SK-N-SH (cell line): ENCODE measurements around the gene DNAJC13.

ENCODE experiments used
- CTCF ChIP-seq: fragments of 200-600 bp; sonication (generic); IDR thresholded peaks from 2 replicates; pipeline ENCODE4 v1.6.1; 2017; ENCODE audit warnings: antibody characterized with exemption, mild to moderate bottlenecking, moderate library complexity
- EZH2phosphoT487 ChIP-seq: fragments of 200-600 bp; sonication (generic); IDR thresholded peaks from 2 replicates; pipeline ENCODE4 v1.6.1; 2017; ENCODE audit warnings: low read depth, mixed run types, mild to moderate bottlenecking, antibody characterized with exemption, moderate library complexity, borderline replicate concordance
- FOXM1 ChIP-seq: IDR thresholded peaks from 2 replicates; pipeline ENCODE4 v1.4.0; 2012; ENCODE audit warnings: low read depth, mild to moderate bottlenecking
- MAX ChIP-seq: IDR thresholded peaks from 2 replicates; pipeline ENCODE4 v1.4.0; 2012; ENCODE audit warnings: low read depth
- MEF2A ChIP-seq: IDR thresholded peaks from 2 replicates; pipeline ENCODE4 v1.4.0; 2012; ENCODE audit warnings: low read depth, borderline replicate concordance
- POLR2AphosphoS5 ChIP-seq: IDR thresholded peaks from 2 replicates; pipeline ENCODE4 v1.6.1; 2012; ENCODE audit warnings: low read depth, low read length
- RAD21 ChIP-seq: IDR thresholded peaks from 2 replicates; pipeline ENCODE4 v1.6.1; 2012; ENCODE audit warnings: mild to moderate bottlenecking, low read length
- RCOR1 ChIP-seq: fragments of 150-350 bp; IDR thresholded peaks from 2 replicates; pipeline ENCODE4 v1.6.1; 2017; ENCODE audit warnings: antibody characterized with exemption, low read length
- SMC3 ChIP-seq: IDR thresholded peaks from 2 replicates; pipeline ENCODE4 v1.6.1; 2012; ENCODE audit warnings: low read depth, low read length, improper control_type of control experiment
- TAF1 ChIP-seq: IDR thresholded peaks from 2 replicates; pipeline ENCODE4 v1.6.1; 2012; ENCODE audit warnings: low read depth, mild to moderate bottlenecking, low read length, moderate library complexity, borderline replicate concordance
- TEAD4 ChIP-seq: IDR thresholded peaks from 2 replicates; pipeline ENCODE4 v1.4.0; 2012; ENCODE audit warnings: mild to moderate bottlenecking, borderline replicate concordance; ENCODE audit not compliant: insufficient read depth
- YY1 ChIP-seq: IDR thresholded peaks from 2 replicates; pipeline ENCODE4 v1.4.0; 2012; ENCODE audit warnings: low read depth, mild to moderate bottlenecking

- TF ChIP-seq EZH2phosphoT487 (no peak), POLR2AphosphoS5 (no peak), CTCF (no peak), TEAD4 (no peak), RAD21 (no peak), RCOR1 (no peak), YY1 (no peak), MAX (no peak), SMC3 (no peak), MEF2A (no peak), TAF1 (no peak), FOXM1 (no peak)
Observed at GRCh38 chr3:132542577-132542976, 125.3 kb downstream of the DNAJC13 start.
